DND-41 (cell line): Measurements from ENCODE around the gene CFAP53.

Experiments
- ATAC-seq: fragments of 200-7000 bp; cut with Tn5 transposase; 3 replicates; pipeline ENCODE4 v1.9.1; 2021; ENCODE audit warnings: low read depth; ENCODE audit not compliant: insufficient read depth
- DNase-seq: peaks from one replicate; pipeline ENCODE4 v3.0.0-alpha.2; 2020
- H2AFZ ChIP-seq: 2 replicates; pipeline ENCODE4 v1.6.0; 2012; ENCODE audit warnings: low read depth, low read length
- H3K27ac ChIP-seq: 2 replicates; pipeline ENCODE4 v1.5.1; 2012; ENCODE audit warnings: low read length, inconsistent platforms
- H3K27me3 ChIP-seq: fragments of 200-600 bp; sonication (generic); 2 replicates; pipeline ENCODE4 v1.6.0; 2012; ENCODE audit warnings: low read length, mild to moderate bottlenecking, inconsistent platforms; ENCODE audit not compliant: insufficient read depth, poor library complexity
- H3K36me3 ChIP-seq: 2 replicates; pipeline ENCODE4 v1.5.1; 2012; ENCODE audit warnings: low read length, inconsistent platforms; ENCODE audit not compliant: insufficient read depth
- H3K4me1 ChIP-seq: 2 replicates; pipeline ENCODE4 v1.5.1; 2012; ENCODE audit warnings: mild to moderate bottlenecking, low read length; ENCODE audit not compliant: insufficient read depth
- H3K4me2 ChIP-seq: 2 replicates; pipeline ENCODE4 v1.6.0; 2012; ENCODE audit warnings: mild to moderate bottlenecking, moderate library complexity, low read length, inconsistent platforms; ENCODE audit not compliant: insufficient read depth
- H3K4me3 ChIP-seq, 2 experiments: fragments of 200-600 bp in 1 of 2; shearing (Covaris generic) in 1 of 2; 2 replicates each; pipeline ENCODE4 v1.5.1; 2012 to 2016; ENCODE audit warnings: inconsistent platforms in 2 of 2, low read length in 2 of 2, mild to moderate bottlenecking in 2 of 2, low read depth in 1 of 2, moderate library complexity in 1 of 2
- H3K79me2 ChIP-seq: 2 replicates; pipeline ENCODE4 v1.6.0; 2012; ENCODE audit warnings: low read length, inconsistent platforms; ENCODE audit not compliant: insufficient read depth
- H3K9ac ChIP-seq: 2 replicates; pipeline ENCODE4 v1.6.0; 2012; ENCODE audit warnings: low read depth, mild to moderate bottlenecking, inconsistent platforms, low read length, moderate library complexity
- H3K9me3 ChIP-seq: 2 replicates; pipeline ENCODE4 v1.5.1; 2012; ENCODE audit warnings: low read length, moderate library complexity, mild to moderate bottlenecking, inconsistent platforms; ENCODE audit not compliant: insufficient read depth, severe bottlenecking
- H4K20me1 ChIP-seq: 2 replicates; pipeline ENCODE4 v1.6.0; 2012; ENCODE audit warnings: low read length; ENCODE audit not compliant: insufficient read depth
- CTCF ChIP-seq: IDR thresholded peaks from 2 replicates; pipeline ENCODE4 v1.5.1; 2012; ENCODE audit warnings: borderline replicate concordance, low read length, moderate library complexity, mild to moderate bottlenecking; ENCODE audit not compliant: poor library complexity, severe bottlenecking; ENCODE audit errors: extremely low read depth
- EZH2 ChIP-seq: IDR thresholded peaks from 3 replicates; pipeline ENCODE4 v1.6.1; 2012; ENCODE audit warnings: borderline replicate concordance, low read depth, mild to moderate bottlenecking, moderate library complexity, low read length, inconsistent platforms; ENCODE audit not compliant: severe bottlenecking

Gene CFAP53

GRCh38 chr18:50186385-50186784, 79.9 kb downstream of the CFAP53 start:
- Histone ChIP-seq H3K36me3 (no peaks in the 10 kb centered on the region), H3K9me3 (no peaks in the 10 kb centered on the region), H4K20me1 (no peaks in the 10 kb centered on the region), H3K27ac (no peak overlapping the region), H3K4me3 (no peak overlapping the region), H3K79me2 (no peaks in the 10 kb centered on the region), H3K4me1 (no peaks in the 10 kb centered on the region), H3K27me3 (peaks cover 4% of the 10 kb centered on the region), H2AFZ (no peak overlapping the region), H3K4me2 (no peak overlapping the region), H3K9ac (no peak overlapping the region)
- TF ChIP-seq EZH2 (no peak), CTCF (no peak)
- ATAC-seq (no peak), DNase-seq (no peak)

GRCh38 chr18:50183556-50183955, 82.7 kb downstream of the CFAP53 start:
- Histone ChIP-seq H3K79me2 (no peaks in the 10 kb centered on the region), H3K27me3 (peaks cover 3% of the 10 kb centered on the region), H3K4me3 (no peak overlapping the region), H4K20me1 (no peaks in the 10 kb centered on the region), H3K4me1 (no peaks in the 10 kb centered on the region), H3K36me3 (no peaks in the 10 kb centered on the region), H3K4me2 (no peak overlapping the region), H2AFZ (no peak overlapping the region), H3K27ac (no peak overlapping the region), H3K9ac (no peak overlapping the region), H3K9me3 (no peaks in the 10 kb centered on the region)
- no peak for TF ChIP-seq CTCF
- TF ChIP-seq EZH2, result no peak
- 0 out of 3 replicates have a peak, but pooled peaks have one; percentile 42 for ATAC-seq
- no peak for DNase-seq

GRCh38 chr18:50182511-50182910, 83.8 kb downstream of the CFAP53 start:
- no peaks in the 10 kb centered on the region for H3K4me1 ChIP-seq
- H3K27me3 ChIP-seq, result peaks cover 6% of the 10 kb centered on the region
- no peaks in the 10 kb centered on the region for H3K9me3 ChIP-seq
- TF ChIP-seq CTCF, result no peak
- no peak for TF ChIP-seq EZH2
- no peak overlapping the region for H2AFZ ChIP-seq
- no peak overlapping the region for H3K4me3 ChIP-seq
- no peaks in the 10 kb centered on the region for H3K79me2 ChIP-seq
- no peaks in the 10 kb centered on the region for H3K36me3 ChIP-seq
- H3K9ac ChIP-seq, result no peak overlapping the region
- DNase-seq, result no peak
- no peaks in the 10 kb centered on the region for H4K20me1 ChIP-seq
- no peak overlapping the region for H3K4me2 ChIP-seq
- no peak overlapping the region for H3K27ac ChIP-seq
- no peak for ATAC-seq

GRCh38 chr18:50181590-50181989, 84.7 kb downstream of the CFAP53 start:
- H3K36me3 ChIP-seq, result no peaks in the 10 kb centered on the region
- H3K4me2 ChIP-seq, result no peak overlapping the region
- no peak for DNase-seq
- peaks cover 8% of the 10 kb centered on the region for H3K27me3 ChIP-seq
- no peak overlapping the region for H3K27ac ChIP-seq
- H3K4me1 ChIP-seq, result no peaks in the 10 kb centered on the region
- no peak overlapping the region for H2AFZ ChIP-seq
- H3K79me2 ChIP-seq, result no peaks in the 10 kb centered on the region
- H3K4me3 ChIP-seq, result no peak overlapping the region
- no peak overlapping the region for H3K9ac ChIP-seq
- no peak for TF ChIP-seq CTCF
- no peak for TF ChIP-seq EZH2
- H4K20me1 ChIP-seq, result no peaks in the 10 kb centered on the region
- ATAC-seq, result no peak
- H3K9me3 ChIP-seq, result no peaks in the 10 kb centered on the region
